GM10266 (cell line): Measurements from ENCODE around the gene RND3.

ENCODE experiments used
- DNase-seq: peaks from one replicate; pipeline ENCODE4 v3.0.0; 2012; ENCODE audit errors: extremely low spot score
- TF ChIP-seq, protein P1 (sequence below): IDR thresholded peaks from 2 replicates; pipeline ENCODE4 v1.5.1; 2012; ENCODE audit warnings: mild to moderate bottlenecking, low read depth; ENCODE audit not compliant: control insufficient read depth, insufficient read depth; ENCODE audit errors: missing control alignments

The RND3 gene

DNA sequence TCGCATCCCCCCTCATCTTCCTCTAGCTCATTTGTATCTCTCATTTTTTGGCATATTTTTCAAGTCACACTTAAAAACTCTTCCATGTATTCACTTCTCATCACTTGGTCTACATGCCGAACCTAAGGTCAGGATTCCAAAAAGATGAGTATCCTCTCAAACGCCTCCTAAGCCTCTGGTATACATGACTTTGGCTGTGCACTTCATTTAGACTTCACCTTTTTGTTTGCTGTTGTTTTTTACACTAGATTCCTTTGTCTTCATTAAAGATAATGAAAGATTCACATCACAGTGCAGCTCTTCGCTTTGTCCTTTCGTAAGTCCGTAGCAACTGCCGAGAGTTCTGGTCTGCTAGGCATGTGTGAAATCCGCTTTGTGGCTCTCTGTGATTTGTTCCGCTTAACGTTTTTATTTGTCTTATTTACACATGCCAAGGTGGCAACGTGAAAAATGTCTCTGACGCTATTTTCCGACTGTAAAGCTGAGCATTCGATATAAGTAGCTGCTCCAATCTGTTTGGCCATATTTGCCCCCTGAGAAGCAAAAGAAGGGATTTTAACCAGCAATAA lies 17.7 kb downstream of the RND3 start:
- TF ChIP-seq, protein P1, sequence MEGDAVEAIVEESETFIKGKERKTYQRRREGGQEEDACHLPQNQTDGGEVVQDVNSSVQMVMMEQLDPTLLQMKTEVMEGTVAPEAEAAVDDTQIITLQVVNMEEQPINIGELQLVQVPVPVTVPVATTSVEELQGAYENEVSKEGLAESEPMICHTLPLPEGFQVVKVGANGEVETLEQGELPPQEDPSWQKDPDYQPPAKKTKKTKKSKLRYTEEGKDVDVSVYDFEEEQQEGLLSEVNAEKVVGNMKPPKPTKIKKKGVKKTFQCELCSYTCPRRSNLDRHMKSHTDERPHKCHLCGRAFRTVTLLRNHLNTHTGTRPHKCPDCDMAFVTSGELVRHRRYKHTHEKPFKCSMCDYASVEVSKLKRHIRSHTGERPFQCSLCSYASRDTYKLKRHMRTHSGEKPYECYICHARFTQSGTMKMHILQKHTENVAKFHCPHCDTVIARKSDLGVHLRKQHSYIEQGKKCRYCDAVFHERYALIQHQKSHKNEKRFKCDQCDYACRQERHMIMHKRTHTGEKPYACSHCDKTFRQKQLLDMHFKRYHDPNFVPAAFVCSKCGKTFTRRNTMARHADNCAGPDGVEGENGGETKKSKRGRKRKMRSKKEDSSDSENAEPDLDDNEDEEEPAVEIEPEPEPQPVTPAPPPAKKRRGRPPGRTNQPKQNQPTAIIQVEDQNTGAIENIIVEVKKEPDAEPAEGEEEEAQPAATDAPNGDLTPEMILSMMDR: no peak
- DNase-seq: no peak

DNA sequence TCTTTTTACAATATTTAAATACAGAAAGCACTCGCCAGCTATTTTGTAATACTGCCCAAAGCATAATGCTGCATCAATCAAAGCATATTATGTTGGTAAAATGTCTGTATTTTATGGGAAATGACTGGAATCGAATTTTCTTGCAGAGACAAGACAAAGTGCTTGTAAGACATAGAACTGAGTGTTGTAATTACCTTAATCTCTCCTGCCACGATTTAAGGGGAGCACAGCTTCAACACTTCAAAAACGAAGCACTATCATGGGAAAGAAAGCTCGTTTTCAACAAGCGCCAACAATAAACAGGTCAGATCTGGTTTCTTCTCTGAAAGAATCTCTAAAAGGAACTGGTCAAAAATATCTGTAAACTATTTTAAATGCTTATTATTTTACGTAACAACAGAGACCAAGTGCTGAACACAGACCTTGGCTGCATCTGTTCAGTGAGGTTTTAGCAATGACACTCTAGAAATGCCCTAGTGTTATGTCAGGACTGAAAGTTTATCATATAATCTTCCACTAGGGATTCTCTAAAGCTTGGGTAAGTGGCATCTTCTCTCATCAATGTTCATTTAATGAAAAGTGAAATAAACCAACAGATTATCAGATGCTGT lies 19.0 kb downstream of the RND3 start:
- no peak for DNase-seq
- TF ChIP-seq, protein P1: no peak

DNA sequence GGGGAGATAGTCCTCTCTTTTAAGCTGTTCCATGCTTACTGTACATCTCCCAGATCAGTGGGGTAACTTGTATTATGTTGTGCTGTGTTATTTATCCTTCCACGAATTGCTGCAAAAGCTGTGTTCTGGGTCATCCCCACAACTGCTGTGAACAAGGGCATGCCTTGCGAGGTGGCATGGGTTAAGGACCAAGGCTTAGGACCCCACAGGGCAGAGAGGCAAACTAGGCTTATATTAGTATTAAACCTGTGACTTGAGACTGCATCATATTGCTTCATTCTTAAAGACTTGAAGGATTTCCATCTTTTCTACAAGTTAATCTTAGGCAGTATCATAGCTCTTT lies 19.9 kb downstream of the RND3 start:
- TF ChIP-seq, protein P1: no peak
- DNase-seq: no peak

DNA sequence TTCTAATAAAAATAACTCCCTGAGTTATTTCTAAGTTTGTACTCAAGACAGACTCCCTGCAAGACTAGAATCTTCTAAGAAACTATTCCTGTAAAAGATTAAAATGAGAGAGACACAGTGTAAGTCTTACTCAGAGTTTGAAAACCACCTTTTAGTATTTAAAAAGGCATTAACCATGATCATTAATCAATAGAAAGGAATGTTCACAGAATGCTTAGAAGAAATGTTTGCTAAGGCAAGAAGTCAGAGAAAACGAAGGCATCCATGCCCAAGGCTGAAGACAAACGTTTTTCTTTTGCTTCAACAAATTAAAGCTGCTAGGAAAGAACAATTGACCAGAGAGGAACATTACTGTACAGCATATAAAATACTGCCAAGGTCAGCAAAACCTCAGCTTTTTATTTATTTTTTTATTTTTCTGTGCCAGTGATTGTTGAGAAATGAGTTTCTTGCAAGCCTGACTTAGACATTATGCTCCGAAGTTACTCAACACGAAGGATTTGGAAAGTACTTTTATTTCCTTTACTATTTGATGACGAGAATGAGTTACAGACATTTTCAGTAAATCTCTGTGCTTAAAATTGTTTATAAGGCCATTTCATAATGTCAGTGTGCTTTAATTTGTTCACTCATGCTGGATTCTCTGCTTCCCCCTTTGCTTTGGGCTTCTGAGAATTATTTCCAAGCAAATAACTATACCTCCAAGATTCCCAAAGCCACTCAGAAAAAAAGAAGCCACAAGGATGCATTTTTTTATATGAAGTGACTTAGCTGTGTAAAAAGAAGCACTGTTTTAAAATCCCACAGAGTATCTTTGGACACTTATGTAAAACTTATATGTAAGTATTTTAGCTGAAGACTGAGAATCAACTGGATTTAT lies 20.5 kb downstream of the RND3 start:
- no peak for DNase-seq
- TF ChIP-seq, protein P1: no peak

DNA sequence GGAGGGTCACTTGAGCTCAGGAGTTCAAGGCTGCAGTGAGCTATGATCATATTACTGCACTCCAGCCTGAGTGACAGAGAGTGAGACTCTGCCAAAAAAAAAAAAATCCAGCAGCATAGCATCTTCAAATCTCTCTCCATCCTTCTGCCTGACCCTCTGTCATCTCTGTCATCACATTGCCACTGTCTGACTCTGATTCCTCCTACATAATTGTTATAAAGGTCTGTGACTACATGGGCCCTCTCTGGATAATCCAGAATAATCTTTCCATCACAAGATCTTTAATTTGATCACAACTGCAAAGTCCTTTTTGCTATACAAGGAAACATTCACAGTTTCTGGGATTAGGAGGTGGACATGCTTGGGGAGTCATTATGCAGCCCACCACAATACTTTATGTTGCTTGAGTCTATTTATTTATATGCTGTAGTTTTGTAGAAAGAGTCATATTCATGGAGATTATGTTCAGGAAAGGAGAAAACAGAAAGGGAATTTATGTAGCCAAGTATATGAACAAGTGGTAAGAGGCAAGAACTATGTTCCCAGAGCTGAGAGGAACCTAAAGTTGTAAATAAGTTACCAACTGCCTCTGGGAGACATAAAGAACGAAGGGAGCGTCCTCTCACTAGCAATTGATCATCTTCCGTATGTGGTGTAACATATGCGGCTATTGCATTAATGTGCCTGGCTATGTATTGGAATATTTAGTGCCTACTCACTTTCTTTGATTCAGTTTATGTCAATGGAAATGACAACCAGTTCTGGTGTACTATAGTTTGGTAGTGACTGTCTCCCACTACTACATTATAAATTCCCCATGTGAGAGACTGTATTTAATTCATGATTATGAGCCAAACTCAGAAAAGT lies 21.5 kb downstream of the RND3 start:
- no peak for DNase-seq
- TF ChIP-seq, protein P1: no peak

DNA sequence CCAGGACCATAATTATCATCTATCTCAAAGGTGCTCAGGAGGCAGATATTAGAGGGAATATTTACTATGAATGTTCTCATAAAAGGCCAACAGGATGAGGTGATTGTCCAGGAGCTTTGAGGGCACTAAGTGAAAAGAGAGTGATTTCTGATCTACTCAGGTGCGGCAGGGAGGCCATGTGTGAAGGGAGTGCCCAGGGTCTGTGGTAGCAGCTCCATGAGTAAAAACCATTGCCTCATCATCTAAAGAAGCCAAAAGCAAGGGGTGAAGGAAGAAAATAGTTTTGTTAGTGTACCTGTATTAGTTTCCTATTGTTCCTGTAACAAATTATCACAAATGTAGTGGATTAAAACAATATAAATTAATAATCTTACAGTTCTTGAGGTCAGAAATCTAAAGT lies 22.5 kb downstream of the RND3 start:
- TF ChIP-seq, protein P1: no peak
- DNase-seq: no peak
